Stimulated activated CD4-positive, alpha-beta T cell treated with anti-CD3 and anti-CD28 coated beads, Interleukin-12 subunit alpha, Interleukin-12 subunit beta, amount 100 ng/mL, for 48 hours (primary cell): ENCODE data around the gene IL16.
"Not testable (repeated sequence)": the region's sequence is repeated elsewhere in the genome, so short reads cannot be mapped to it uniquely, and the experiment has no call there.

Experiments used
- DNase-seq, 3 donors: peaks; one replicate each; pipeline ENCODE4 v3.0.0-alpha.2; 2020; ENCODE audit warnings: low read depth in 2 of 3, low spot score in 1 of 3

Gene IL16

DNA sequence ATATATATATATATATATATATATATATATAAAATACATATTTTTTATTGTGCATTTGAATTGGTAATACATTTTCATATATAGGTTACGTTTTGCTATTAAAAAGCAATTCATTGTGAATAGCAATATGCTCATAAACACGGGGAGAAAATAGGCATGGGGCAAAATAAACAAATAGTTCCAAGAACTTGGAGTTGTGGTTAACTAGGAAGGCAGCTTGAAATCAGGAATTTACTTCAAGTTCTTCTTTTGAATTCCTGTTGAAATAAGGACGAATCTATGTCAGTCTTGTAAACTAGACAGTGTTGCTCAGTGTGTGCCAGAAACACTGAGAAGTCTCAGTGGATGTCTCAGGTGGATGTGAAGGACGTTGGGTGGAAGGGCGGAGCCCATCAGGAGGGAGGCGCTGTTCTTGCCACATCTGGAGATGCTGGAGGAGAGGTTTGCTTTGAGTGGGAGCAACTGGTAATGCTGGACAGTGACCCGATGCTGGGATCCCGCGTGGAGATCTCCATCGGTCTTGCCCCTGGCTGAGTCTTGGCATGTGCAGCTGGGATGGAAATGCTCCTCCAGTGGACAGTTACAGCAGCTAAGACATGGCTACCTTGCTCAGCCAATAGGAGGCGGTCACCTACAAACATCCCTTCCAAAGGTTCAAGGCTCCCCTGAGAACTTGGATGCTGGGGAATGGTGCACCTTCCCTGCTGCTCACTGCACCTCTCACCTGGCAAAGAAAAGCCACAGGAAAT, 2.5 kb downstream of the IL16 start:
- DNase-seq: no peak

DNA sequence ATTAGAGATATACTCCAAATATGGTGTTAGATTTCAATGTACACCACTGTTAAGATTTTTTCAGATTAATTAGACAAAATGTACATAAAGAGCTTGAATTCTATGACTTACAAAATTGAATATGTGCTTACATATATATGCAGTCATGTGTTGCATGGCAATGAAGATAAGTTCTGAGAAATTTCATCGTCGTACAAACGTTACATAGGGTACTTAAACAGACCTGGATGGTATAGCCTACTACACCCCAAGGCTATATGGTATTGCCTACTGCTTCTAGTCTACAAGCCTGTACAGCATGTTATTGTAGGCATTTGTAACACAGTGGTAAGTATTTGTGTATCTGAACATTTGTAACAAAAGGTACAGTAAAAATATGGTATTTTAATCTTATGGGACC, 9.3 kb downstream of the IL16 start:
- no peak for DNase-seq

DNA sequence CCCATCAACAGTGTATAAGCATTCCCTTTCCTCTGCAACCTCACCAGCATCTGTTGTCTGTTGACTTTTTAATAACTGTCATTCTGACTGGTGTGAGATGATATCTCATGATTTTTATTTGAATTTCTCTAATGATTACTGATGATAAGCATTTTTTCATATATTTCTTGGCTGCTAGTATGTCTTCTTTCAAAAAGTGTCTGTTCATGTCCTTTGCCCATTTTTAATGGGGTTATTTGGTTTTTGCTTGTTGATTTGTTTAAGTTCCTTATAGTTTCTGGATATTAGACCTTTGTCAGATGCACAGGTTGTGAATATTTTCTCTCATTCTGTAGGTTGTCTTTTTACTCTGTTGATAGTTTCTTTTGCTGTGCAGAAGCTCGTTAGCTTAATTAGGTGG, 11.3 kb downstream of the IL16 start:
- not testable (repeated sequence) for DNase-seq

DNA sequence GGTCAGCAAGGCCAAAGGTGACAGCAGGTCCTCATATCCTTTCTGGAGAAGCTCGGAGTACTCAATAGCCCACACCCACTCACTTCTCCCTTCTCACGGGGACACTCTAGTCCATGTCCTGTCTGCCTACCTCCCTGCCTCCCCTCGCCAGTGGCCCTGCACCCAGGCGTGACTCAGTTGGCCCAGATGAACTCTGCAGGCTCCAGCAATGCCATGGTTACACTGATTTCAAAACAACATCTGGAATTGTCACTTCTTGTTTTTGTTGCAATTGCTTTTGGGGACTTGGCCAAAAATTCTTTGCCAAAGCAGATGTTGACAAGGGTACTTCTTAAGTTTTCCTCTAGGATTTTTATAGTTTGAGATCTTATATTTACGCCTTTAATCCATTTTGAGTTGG, 13.0 kb downstream of the IL16 start:
- no peak for DNase-seq

DNA sequence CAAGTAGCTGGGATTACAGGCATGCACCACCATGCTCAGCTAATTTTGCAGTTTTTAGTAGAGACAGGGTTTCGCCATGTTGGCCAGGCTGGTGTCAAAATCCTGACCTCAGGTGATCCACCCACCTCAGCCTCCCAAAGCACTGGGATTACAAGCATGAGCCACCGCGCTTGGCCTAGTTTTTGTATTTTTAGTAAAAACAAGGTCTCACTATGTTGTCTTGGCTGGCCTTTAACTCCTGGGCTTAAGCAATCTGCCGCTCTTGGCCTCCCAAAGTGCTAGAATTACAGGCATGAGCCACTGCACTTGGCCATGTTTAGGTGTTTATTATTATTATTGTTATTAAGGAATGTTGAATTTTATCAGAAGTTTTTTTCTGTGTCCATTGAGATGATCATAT, 14.7 kb downstream of the IL16 start:
- no peak for DNase-seq

DNA sequence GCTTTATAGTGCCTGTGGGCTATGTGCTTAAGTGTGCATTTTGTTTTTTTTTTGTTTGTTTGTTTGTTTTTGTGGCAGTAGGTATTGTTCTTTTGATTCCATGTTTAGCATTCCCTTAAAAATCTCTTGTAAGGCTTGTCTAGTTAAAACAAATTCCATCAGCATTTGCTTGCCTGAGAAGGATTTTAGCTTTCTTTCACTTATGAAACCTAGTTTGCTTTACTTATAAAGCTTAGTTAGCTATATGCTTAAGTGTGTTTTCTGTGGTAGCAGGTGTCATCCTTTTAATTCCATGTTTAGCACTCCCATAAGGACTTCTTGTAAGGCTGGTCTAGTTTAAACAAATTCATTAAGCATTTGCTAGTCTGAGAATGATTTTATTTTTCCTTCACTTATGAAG, 17.3 kb downstream of the IL16 start:
- no peak for DNase-seq

DNA sequence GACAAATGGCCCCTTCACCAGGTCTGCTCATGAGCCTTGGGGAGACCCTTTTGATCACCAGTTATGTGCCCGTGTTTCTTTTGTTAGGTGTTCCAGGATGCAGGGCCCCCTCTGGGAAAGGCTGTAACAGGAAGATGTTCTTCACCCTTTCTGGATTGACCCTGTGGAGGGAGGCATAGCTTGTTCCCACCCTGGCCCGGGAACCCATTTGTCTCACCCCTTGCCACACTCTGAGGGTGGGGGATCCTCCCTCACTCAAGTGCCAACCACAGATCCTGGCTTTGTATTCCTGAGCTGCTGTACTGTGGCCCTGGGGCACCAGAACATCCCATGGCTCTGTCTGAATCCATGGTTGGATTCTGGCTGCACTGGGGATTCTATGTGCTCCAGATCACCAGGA, 18.9 kb downstream of the IL16 start:
- no peak for DNase-seq

DNA sequence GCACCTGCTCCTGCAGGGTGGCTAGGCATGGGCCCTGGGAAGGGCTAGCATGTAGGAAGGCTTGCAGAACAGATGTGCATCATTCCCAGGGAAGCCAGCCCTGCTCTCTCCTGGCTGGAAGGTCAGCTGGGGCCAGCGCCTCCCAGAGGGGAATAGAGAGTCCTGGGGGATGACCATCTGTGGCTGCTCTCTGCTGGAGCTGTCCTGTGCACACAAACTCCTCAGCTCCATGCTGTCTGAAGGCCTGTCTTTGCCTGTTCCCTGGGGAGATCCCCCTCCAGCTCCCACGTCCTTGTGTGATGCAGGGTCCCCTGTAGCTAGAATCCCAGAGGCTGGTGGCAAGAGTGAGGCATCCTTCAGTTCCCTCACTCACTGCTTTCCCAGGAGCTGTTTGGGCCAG, 19.3 kb downstream of the IL16 start:
- DNase-seq: no peak

DNA sequence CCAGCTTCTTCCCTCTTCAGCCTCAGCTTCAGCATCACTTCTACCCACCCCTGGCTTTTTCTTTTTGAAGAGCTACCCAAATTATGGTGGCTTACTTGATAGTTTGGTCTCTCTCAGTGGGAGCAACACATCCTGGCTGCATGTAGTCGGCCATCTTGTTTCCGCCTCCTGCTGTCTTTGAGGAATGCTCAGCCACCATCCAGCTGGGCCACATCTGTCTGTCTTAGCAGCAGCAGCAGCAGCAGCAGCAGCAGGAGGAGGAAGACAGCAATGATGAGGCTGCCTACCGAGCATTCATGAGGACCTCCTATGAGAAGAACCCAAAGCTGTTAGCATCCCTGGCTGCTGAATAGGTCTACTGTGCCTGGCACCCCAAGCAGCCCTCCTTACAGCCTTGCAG, 19.7 kb downstream of the IL16 start:
- DNase-seq: no peak

DNA sequence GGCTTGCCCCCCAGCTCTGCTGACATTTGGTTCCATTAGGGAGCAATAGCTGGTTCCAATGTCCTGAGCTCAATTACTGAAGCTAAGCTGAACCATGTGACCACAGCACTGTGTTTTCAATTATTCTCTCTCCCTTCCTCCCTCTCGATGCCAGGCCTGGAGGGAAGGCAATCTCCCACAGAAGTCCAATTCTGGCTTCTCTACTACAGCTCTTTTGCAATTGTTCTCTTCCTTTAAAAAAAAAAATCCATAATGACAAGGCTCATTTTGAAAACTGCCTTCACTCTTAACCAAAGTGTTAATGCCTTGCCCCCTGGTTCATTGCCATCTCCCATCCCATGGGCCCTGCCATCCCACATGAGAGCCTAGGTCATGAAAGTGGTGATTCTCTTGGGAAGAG, 24.8 kb downstream of the IL16 start:
- no peak for DNase-seq

DNA sequence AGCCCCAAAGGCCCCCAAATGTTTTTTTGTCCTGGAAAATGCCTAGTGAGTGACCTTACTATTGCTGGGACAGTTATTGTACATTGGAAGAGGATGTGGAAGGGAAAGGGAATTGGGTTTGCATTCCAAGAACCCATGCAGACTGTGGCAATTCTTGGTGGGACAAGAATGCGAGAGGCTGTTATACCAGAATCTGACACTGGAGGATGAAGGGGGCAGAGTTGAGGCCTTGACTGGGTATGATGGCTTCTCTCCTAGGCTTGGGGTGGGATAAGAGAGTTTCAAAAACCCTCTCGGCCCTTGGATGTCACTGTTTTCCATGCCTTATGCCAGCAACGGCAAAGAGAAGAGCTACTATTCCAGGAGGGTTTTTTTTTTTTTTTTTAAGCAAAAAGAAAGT, 25.3 kb downstream of the IL16 start:
- DNase-seq: no peak

DNA sequence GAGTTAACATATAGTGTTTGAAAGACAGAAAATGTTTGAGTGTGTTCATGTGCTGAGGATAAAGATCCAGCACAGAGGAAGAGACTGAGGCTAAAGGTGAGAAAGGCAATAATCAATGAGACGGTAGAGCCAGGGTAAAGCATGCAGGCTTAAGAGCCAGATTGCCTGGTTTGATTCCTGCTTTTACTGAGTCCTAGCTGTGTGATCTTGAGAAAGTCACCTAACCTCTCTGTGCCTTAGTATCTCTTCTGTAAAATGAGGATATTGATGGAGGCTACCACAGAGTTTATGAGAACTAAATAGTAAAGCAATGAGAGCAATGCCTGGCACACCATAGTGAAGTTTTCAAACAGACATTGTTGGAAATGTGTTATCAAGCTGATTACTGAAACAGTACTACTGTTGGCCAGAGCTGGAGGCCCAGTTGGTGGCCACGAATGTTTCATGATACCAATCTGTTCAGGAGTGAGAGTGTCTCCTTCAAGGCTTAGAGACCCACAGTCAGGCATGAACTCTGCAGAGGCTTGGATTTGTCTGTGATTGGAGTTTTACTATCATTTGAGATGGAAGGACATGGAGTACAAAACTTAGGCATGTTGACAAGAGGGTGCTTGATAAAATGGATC, 26.8 kb downstream of the IL16 start:
- no peak for DNase-seq

DNA sequence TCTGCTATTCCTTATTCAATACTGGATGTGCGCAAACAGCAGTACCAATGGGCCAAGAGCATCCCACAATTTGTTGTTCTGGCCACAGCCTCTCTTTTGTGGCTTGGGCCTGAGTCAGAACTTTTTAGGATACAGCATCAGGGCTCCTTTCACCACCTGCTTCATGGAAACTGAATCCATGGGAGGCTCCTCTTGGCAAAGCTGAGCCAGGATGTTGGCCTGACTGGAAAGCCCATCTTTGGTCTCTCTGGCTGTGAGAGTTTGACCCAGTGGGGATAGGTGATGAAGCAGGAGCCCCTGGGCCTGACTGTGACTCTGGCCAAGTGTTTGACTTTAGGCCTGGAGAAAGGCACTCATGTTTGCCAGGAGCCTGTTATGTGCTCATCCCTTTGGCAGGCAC, 27.6 kb downstream of the IL16 start:
- no peak for DNase-seq

DNA sequence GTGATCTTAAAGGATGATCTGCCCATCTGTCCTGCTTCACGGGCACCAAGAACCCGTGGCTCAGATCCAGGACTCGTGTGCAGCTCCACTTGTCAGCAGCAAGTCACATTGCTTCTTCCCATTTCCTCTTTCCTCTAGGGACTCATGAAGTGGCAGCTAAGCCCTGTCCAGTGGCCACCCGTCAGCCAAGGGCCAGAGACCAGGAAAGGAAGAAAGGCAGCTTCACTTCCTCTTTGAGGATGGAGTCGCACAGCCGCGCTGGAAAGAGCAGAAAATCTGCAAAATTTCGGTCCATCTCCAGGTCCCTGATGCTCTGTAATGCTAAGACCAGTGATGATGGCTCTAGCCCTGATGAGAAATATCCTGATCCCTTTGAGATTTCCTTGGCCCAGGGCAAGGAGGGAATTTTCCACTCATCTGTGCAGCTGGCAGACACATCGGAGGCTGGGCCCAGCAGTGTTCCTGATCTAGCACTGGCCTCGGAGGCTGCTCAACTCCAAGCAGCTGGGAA, 28.5 kb downstream of the IL16 start:
- no peak for DNase-seq

DNA sequence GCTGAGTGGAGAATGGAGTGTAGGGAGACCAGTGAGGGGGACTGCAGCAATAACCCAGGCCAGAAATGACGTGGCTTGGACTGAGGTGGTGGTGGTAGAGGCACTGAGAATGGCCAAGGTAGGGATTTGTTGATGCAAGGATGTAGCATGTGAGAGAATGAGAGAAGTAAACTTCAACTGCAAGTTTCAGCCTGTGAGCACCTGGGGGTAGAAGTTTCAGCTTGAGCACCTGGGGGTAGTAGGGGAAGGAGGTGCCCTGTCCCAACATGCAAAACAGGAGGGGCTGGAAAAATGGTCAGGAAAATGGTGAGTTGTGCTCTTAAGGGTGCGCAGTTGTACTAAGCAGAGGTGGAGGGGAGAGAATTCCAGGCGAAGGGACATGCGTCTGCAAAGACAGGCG, 31.0 kb downstream of the IL16 start:
- DNase-seq: no peak

DNA sequence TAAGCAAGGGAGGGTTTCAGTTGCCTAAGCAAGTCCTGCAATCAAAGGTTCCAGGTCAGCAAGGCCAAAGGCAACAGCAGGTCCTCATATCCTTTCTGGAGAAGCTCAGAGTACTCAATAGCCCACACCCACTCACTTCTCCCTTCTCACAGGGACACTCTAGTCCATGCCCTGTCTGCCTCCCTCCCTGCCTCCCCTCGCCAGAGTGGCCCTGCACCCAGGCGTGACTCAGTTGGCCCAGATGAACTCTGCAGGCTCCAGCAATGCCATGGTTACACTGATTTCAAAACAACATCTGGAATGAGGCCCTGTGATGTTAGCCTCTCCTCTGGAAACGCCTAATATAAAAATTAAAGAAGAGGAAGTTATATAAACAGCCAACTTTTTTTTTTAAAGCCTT, 32.9 kb downstream of the IL16 start:
- no peak for DNase-seq

DNA sequence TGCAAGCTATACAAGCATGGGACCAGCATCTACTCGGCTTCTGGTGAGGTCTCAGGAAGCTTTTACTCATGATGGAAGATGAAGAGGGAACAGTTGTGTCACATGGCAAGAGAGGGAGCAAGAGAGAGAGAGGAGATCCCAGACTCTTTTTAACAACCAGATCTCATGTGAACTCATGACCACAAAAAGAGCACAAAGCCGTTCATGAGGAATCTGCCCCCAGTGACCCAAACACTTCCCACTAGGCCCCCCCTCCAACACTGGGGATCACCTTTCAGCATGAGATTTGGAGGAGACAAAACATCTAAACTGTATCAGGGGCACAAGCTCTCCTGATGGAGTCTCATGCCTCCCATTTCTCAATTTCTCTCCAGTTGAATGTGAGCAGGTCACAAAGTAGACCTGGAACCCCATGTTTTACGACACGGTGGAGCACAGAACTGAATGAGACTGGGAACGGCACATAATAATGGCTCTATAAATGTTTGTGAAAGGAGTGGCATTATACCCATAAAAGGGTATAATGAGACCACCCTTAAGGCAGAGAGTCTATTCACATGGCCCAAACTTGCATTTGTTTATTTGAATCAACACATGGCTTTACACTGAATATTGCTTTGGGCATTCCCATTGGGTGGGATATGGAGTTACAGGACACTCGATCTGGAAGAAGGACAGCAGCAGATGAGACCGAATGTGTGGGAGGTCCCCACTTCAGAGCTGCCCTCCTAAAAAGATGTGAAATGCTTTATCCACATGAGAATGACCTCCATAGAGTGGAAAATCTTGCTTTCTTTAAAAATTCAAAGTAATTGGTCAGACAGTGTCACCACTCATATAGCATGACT, 38.8 kb downstream of the IL16 start:
- DNase-seq: no peak

DNA sequence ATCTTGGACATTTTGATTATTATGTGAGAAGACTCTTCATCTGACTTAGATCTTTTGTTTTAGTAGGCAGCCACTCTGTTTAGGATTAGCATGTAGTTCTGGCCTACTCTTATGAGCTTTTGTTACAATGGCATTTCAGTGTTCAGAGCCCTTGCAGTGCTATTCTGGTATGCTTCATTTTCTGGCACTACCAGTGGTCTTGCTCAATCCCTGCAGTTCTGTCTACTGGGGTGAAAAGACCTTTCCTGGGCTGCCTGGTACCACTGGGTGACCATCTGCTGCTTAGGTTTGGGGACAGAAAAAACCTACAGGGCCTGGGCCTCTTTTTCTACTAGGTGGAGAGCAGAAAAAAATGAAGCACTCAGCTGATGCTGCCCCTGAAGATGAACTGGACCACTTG, 42.5 kb downstream of the IL16 start:
- no peak for DNase-seq

DNA sequence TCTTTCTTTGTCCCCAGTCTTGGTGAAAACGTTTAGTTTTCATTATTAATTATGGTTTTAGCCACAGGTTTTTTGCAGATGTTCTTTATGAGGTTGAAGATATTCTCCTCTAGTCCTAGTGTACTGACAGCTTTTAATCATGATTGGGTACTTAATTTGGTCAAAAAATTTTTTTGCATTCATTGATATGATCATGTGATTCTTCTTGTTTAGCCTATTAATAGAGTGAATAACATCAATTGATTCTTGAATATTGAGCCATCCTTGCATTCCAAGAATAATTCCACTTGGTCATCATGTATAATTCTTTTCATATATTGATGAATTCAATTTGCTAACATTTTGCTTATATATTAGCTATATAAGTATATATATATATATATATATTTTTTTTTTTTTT, 46.1 kb downstream of the IL16 start:
- no peak for DNase-seq

DNA sequence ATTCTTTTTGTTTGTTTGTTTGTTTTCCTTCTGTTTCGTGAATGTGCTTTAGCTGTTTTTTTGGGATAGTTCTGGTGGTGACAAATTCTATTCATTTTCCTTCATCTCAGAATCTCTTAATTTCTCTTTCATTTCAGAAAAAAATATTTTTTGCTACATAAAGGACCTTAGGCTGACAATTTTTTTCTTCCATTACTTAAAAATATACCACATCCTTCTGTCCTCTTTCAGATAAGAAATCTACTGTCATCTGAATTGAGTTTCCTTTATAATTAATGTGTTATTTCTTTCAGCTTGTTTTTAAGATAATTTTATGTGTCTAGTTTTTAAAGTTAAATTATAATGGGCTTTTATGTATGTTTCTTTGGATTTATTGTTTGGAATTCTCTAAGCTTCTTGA, 47.6 kb downstream of the IL16 start:
- no peak for DNase-seq

DNA sequence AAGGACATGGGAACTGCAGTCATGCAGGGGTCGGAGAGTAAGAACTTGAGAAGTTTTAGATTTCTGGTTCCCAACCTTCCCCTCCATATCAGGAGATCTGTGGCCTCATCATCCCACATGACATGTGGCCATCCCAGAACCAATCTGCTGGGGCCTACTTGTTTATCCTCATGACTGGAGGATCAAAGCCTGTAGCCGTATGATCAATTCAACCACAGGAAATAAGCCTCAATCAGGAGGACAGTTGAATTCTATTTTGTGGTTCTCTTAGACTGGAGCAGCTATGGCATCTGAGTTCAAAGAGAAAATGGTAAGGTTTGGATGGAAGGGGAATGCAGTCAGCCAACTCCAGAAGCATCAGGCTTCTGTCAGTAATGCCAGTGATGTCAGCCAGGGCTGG, 57.2 kb downstream of the IL16 start:
- DNase-seq: no peak

DNA sequence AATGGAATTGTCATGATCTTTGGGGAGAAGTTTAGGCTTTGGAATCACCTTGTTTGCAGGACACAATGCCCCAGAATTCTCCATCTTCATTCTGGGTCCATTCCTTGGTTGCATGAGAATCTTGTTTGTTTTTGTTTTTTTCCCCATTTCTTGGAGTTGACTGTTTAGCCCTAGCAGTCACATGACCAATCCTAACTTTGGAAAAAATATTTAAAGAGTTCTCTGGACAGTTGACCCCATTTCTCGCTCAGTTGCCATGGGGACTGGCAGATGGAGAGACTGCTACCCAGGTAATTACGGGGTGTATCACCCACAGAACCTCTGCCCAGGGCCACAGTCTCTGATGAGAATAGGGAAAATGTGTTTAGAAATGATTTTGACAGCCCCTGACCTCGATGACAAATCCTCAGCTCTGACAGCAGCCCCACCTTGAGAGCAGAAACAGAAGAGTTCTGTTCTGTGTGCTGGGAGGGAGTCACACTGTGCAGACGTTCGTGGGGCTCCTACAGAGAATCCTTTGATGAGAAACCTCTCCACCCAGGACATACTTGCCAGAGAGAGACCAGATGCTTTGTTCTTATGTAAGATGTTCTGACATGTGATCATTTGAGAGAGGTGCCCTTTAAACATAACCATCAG, 57.7 kb downstream of the IL16 start:
- no peak for DNase-seq
